T-helper 9 cell (primary cell): ENCODE measurements around the gene FAM193A.
"Not testable (repeated sequence)": the region's sequence is repeated elsewhere in the genome, so short reads cannot be mapped to it uniquely, and the experiment has no call there.

Source experiments
- DNase-seq: peaks from one replicate; pipeline ENCODE4 v3.0.0-alpha.2; 2020

Gene FAM193A

DNA sequence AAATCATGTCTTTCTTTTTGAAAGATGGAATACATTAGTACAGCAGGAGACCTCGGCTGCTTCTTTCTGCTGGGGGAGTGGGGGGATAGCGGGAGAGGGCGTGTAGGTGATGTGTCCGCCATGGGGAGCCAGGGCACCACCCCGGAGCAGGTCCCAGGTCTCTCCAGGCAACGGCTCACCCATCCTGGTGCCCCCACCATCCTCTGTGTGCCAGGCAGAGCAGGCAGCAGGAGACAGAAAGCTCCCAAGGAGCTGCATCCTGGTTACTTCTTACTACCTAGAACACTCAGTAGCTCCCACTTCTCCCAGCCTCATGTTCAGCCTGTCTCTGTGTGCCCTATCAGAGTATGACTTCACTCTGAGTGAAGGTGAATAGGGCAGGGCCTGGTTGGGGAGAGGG is 196.1 kb downstream of the FAM193A start:
- no peak for DNase-seq

GRCh38 chr4:2733001-2733843 is 196.8 kb downstream of the FAM193A start:
- no peak for DNase-seq

- DNase-seq = no peak
Observed at GRCh38 chr4:2733844-2734574, 197.6 kb downstream of the FAM193A start.

GRCh38 chr4:2734612-2735011 is 198.2 kb downstream of the FAM193A start:
- DNase-seq = no peak

DNA sequence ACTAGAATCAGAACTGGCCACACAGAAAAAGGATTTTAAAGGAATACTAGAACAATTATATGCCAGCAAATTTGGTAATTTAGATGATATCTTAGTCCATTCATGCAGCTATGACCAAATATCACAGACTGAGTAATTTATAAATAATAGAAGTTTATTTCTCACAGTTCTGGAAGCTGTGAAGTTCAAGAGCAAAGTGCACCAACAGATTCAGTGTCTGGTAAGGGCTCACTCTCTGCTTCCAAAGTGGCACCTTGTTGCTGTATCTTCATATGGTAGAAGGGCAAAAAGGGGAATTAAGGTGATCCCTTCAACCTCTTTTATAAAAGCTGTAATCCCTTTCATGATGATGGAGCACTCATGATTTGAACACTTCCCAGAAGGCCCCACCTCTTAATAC is 199.4 kb downstream of the FAM193A start:
- no peak for DNase-seq

GRCh38 chr4:2738296-2738695 is 201.8 kb downstream of the FAM193A start:
- DNase-seq = not testable (repeated sequence)

GRCh38 chr4:2741626-2742025 is 205.2 kb downstream of the FAM193A start:
- DNase-seq = no peak

DNA sequence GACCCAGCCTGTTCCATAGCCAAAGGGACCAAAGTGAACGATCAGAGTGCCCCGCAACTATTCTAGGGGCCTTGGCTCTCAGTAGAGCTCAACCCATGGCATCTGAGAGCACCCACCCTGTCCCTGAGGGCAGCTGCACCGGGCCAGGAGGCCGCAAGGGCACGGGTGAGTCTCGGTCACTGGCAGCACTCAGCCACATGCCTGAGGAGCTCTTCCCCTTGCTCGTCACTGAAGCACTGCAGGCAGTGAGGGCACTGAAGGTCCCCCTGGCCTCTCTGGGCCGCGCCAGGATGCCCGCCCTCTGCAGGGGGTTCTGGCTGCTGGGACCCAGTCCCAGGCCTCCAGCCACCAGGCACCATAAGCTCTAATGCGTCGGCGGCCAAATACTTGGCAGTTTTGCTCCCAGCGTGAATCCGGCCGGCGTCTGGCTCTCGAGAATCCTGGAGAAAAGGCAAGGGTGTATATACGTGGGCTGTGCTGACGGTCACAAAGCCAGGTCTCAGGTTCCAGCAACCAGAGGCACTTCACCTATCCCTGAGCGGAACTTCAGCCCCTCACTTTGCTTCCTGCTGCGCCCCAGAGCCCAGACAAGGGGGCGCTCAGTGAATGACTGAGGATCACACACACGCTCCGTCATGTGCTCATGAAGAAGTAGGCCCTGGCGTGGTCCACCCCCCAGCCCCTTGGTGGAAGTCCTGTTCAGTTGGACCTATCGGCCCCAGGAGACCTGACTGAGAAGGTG is 205.8 kb downstream of the FAM193A start:
- no peak for DNase-seq

DNA sequence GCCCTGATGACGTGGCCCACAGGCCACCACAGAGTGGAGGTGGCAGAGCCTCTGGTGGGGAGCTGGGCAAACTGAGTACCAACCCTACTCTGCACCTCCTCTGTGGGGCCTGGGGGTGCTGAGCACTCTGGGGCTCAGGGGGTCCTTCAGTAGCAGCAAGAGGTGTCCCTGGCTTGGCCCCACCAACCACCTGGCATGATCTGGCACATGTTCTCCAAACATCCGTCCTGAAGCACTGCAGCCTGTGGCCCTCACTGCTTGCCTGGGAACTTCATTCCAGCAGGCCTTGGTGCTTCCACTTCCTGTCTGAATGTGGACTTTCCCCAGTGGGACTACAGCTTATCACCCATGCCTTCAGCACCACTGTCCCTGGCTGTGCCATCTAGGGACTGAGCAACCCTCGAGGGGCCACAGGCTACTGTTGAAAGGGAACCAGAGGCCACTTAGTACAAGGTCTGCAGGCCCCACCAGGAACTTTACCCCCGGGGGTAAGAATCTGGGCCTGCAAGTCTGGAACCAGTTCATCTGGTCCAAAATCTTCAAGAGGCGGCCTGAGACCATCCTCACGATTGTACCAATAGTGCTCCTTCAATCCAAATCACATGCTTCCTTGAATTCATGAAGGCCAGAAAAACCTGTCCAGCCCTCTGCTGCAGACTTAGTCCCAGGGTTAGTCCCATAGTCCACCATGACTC is 206.5 kb downstream of the FAM193A start:
- no peak for DNase-seq

GRCh38 chr4:2743518-2744445 is 207.3 kb downstream of the FAM193A start:
- DNase-seq = no peak

DNA sequence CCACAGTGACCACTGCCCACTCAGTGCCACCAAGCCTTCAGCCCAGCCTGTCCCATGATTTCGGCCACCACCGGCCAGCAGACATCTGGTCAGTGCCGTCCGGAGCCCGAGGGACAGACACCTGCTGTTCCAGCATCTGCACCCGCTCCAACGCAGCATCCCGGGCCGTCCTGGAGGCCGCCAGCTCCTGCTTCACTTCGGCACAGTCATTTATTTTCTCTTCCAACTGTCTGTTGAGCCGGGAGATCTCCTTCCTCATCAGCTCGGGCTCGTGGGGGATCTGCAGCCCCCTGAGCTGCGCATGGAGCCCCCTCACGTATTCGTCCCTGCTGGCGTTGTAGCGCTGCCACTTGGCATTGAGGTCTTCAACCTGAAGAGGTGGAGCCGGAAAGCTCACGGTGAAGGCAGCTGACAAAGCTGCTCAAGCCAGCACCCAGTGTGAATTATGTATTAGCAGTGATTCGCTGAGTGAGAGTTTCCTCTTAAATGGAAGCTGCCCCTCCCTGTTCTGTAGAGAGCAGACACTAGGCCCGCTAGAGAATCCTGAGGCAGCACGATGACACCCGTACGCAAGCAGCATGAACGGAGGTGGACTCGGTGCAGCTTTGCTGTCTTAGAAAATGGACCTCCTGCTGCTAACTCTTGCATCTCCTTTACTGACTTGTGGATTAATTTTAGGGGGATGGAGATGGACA is 208.3 kb downstream of the FAM193A start:
- no peak for DNase-seq

DNA sequence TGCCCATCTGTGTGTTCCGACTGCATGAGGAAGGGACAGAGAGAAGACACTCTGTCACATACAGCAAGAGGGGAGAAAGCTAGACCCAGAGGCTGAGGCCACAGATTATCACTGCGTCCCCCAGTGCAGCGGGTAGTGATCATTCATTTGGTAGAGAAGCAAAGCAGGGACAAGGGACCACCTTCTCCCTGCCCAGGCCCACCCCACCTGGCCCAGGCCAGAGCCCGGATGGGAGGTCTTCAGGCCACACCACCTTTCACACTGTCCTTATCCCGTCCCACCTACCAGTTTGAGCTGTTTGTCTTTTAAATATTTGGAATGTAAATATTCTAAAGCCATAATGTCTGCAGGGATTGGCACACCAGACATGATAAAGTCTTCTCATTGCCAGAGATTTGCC is 209.1 kb downstream of the FAM193A start:
- no peak for DNase-seq

GRCh38 chr4:2745981-2746806 is 209.7 kb downstream of the FAM193A start:
- peak; percentile 74 for DNase-seq

GRCh38 chr4:2746891-2747695 is 210.6 kb downstream of the FAM193A start:
- no peak for DNase-seq

DNA sequence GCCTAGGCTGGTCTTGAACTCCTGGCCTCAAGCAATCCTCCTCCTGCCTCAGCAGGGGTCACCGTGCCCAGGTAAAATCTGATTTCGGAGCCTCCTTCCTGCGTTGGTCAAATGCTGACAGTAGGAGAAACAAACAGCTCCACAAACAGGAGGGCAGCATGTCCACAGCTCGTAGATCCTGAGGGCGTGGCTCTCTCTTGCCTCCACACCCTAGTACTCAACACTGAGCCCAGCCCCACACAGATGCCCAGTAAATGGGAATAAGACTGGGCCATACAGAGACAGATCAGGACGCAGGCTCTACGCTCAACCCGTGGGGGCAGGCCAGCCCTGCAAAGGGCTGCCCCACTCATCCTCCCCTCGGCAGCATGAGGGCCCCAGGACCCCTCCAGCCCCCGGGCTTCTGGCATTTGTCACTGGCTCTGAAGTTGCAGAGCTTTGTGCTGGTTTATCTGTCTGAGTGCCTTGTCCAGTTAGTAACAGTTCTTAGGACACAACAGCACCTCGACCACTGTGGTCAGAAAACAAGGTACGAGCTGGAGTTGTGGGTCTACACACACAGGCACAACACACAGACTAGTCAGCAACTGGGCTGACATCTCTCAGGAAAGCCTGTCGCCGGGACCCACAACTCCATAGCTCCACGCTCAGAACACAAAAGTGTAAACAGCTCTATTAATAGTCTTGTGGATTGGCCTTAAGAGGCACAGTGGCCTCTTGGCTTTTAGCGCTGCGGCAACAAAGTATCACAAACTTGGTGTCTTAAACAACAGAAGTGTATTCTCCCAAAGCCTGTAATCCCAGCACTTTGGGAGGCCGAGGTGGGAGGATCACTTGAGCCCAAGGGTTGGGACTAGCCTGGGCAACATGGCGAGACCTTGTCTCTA is 214.5 kb downstream of the FAM193A start:
- no peak for DNase-seq

DNA sequence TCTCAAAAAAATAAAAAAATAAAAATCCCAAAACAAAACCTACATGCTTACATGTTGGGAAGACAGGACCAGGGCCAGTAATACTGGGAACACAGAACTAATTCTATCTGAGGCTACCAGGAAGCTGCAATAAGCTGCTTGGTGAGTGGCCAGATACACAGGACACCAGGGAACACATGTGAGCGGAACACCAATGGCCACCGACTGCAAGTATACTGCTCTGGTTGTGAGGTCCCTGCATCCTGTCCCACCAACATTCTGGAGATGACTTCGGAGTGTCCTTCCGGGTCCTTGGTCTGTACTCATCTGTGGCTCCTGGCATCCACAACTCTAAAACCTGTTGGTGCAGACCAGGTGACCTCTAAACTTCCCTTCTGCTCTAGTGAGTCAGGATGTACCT is 217.0 kb downstream of the FAM193A start:
- no peak for DNase-seq

DNA sequence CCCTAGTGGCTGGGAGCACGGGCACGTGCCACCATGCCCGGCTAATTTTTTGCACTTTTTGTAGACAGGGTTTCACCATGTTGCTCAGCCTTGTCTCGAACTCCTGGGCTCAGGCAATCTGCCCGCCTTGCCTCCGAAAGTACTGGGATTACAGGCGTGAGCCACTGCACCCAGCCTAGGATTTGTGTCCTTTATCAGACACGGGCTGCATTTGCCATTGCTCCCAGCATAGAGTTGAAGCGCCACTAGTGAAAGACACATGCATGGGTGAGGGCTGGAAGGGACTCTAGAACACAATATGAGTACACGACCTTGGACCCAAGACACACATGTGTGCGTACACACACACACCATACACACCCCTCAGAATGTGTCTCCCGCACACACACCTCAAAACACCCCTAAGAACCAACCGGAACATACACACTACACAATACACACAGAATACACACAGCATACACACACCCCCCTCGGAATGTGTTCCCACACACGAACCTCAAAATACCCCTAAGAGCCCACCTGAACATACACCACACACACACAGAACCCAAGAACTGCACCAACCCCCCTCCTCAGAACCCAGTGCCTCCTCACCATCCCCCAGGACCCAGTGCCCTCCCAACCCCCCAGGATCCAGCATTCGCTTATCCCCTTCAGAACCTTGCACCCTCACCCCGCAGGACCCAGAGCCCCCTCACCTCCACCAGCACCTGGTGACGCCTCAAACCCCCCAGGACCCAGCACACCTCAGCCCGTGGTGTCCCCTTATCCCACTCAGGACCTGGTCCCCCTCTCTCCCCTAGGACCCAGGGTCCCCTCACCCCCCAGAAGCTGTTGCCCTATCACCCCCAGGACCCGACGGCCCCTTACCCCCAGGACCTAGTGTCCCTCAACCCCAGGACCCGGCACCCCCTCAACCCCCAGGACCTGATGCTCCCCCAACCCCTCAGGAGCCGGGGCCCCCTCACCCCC is 218.7 kb downstream of the FAM193A start:
- no peak for DNase-seq
